ENCODE results near the gene ATP2B2.

- TF ChIP-seq EZH2 (IDR thresholded peaks at IDR 0.05) (no peak), MAX (IDR thresholded peaks at IDR 0.05) (no peak), JUND (IDR thresholded peaks at IDR 0.05) (no peak), CTCF (IDR thresholded peaks at IDR 0.05 in 2 of 3, conservative IDR thresholded peaks at IDR 0.05 in 1 of 3; ENCODE audit: borderline replicate concordance in 1 of 3, insufficient read depth in 1 of 3, low read depth in 2 of 3, low read length in 2 of 3) (no peak), TCF7L2 (IDR thresholded peaks at IDR 0.05; ENCODE audit: borderline replicate concordance, extremely low read depth, insufficient read depth, insufficient read length) (no peak), ATF3 (IDR thresholded peaks at IDR 0.05) (no peak), FOSL1 (IDR thresholded peaks at IDR 0.05; ENCODE audit: low read depth) (no peak), RAD21 (IDR thresholded peaks at IDR 0.05; ENCODE audit: low read depth) (no peak), POLR2A (IDR thresholded peaks at IDR 0.05; ENCODE audit: borderline replicate concordance, extremely low read depth, insufficient read depth, insufficient read length) (no peak), POLR2AphosphoS5 (IDR thresholded peaks at IDR 0.05; ENCODE audit: low read depth, low read length) (no peak), REST (IDR thresholded peaks at IDR 0.05; ENCODE audit: low read depth) (no peak), SRF (IDR thresholded peaks at IDR 0.05; ENCODE audit: low read depth) (no peak), EZH2phosphoT487 (IDR thresholded peaks at IDR 0.05; ENCODE audit: borderline replicate concordance) (no peak)
These were observed 146.9 kb downstream of the ATP2B2 start for GRCh38 chr3:10358309-10358980.

Measured in HCT116 (cell line).